ENCODE results near the gene QSOX1.

Gene QSOX1

DNA sequence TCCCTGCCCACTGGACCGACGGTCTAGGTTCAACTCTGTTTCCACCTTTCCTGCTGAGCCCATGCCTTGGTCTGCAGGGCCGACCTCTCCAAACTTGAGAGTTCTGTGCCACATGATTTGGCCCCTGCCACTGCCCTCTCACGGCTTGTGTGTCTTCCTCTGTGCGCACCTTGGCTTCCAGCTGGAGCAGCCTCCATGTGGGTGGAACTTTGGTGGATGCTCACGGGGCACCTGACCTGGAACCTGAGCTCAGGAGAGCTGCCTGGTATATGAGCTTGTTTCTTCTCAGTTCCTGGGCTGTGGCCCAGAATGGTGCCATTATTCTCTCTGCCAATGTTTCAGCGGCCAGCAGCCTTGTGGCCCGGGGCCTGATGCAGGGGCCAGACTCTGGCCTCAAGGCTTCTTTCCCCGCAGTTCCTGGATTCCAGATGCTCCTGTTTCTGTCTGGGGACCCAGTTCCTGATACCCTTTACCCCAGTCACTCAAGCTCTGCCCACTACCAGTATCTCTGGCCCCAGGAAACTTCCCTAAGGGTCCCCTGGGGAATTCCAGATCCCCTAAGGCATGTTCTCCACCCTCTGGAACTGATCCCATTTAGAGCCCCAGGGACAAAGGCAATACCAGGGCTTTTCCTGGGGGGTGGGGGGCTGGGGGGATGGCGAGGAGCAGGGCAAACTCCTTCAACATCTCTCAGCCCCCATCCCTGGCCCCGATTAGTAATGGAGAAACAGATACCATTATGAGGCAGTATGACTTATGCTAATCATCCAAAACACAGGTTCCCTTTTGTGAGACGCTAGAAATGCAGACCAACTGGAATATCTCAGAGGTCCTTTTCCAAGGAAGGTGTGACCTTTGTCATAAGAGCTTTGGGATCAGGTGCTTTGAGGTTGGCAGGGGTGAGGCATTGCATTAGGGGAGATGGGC is 11.1 kb downstream of the QSOX1 start:
- H3K4me1 ChIP-seq (ENCODE audit: insufficient read depth, low read length): no peaks in the 10 kb centered on the region
- H3K27ac ChIP-seq (ENCODE audit: low read depth, low read length): no peak overlapping the region
- no peaks in the 10 kb centered on the region for H3K27me3 ChIP-seq (ENCODE audit: control insufficient read depth in 1 of 2, insufficient read depth in 2 of 2, low read length in 2 of 2)
- H3K36me3 ChIP-seq (ENCODE audit: insufficient read depth, low read length): peaks cover 16% of the 10 kb centered on the region
- no peak overlapping the region for H3K4me3 ChIP-seq (ENCODE audit: low read depth in 1 of 2, low read length in 2 of 2)
- no peak overlapping the region for H3K9ac ChIP-seq (ENCODE audit: low read length)
- H3K9me3 ChIP-seq (ENCODE audit: low read length): no peaks in the 10 kb centered on the region

DNA sequence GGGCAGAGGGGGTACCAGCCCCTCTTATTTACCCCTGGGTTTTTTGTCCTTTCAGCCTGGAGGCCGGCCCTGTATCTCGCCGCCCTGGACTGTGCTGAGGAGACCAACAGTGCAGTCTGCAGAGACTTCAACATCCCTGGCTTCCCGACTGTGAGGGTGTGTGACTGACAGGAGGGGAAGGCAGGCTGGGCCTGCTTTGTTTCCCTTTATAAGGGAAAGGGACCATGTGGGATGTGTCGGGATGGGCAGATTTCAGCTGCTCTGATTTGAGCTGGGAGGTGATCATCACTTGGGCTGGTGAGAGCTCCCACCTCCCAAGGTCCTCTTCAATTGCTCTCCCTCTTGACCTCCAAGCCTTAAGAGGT is 11.7 kb downstream of the QSOX1 start:
- Histone ChIP-seq H3K27ac (ENCODE audit: low read depth, low read length) (no peak overlapping the region), H3K27me3 (ENCODE audit: control insufficient read depth in 1 of 2, insufficient read depth in 2 of 2, low read length in 2 of 2) (no peaks in the 10 kb centered on the region), H3K9ac (ENCODE audit: low read length) (no peak overlapping the region), H3K4me3 (ENCODE audit: low read depth in 1 of 2, low read length in 2 of 2) (no peak overlapping the region), H3K9me3 (ENCODE audit: low read length) (no peaks in the 10 kb centered on the region), H3K36me3 (ENCODE audit: insufficient read depth, low read length) (peaks cover 16% of the 10 kb centered on the region), H3K4me1 (ENCODE audit: insufficient read depth, low read length) (no peaks in the 10 kb centered on the region)

DNA sequence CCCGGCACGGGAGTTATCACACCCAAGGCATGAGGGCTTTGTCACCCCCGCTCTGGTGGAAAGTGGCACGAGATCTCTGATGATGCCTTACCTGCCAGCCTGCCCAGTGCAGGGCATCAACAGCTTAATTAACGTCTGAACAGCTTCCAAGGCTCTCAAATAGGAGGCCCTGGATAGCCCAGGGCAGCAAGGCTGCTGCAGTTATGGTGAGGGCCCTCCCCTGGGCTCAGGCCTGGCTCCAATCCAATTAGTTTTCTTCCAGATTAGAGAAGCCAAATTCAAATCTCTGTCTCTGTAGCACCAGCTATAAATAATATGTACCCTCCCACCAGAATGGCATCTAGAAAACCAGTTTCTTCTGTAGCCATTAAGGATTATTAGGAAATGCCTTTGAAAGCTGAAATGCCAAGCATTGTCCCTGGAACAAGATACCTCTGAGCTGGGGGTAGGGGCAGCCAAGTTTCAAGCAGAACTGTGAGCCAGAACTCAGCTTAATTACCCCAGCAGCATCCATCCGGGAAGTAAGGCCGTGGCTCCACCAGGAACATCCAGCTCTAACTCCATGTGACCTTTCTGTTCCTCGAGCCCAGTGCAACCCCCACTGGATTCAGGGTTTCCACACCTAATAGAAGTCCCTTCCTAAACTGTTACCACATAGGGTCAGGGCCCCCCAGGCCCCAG is 12.5 kb downstream of the QSOX1 start:
- H3K9me3 ChIP-seq (ENCODE audit: low read length): no peaks in the 10 kb centered on the region
- H3K9ac ChIP-seq (ENCODE audit: low read length): no peak overlapping the region
- no peak overlapping the region for H3K4me3 ChIP-seq (ENCODE audit: low read depth in 1 of 2, low read length in 2 of 2)
- H3K27me3 ChIP-seq (ENCODE audit: control insufficient read depth in 1 of 2, insufficient read depth in 2 of 2, low read length in 2 of 2): no peaks in the 10 kb centered on the region
- H3K27ac ChIP-seq (ENCODE audit: low read depth, low read length): no peak overlapping the region
- H3K36me3 ChIP-seq (ENCODE audit: insufficient read depth, low read length): peaks cover 16% of the 10 kb centered on the region
- H3K4me1 ChIP-seq (ENCODE audit: insufficient read depth, low read length): no peaks in the 10 kb centered on the region

DNA sequence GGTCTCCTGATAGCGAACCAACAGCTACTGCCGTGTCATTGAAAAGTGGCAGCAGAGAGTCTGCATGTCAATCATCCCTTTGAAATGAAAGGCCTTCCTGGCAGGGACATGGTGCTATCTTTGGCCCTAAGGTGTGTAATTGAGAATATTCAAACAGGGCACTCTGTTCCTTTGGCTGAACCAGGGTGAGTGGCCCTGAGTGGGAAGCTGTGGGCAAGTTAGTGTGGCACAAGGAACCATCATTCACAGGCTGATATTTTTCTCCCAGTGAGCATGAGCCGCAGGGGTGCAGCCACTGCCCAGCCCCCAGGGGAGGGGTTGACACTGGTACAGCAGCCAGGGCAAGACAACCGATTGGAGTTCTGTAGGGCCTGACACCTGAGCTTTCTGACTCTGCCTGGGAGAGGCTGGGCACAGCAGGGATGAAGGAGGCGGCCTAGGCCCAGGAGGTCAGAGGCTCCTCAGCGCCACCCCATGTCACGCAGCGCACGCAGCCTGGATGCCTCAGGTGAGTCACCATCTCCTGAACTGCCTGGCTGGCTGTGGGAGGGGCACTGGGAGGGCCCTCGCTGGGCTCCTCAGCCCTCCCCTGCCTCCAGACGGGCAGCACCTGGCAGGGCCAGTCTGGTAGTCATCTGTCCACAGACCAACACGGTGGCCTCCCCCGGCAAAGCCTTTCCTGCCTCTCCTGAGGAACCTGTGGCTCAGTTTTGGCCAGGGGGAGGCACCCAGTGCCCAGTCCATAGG is 13.2 kb downstream of the QSOX1 start:
- peaks cover 16% of the 10 kb centered on the region for H3K36me3 ChIP-seq (ENCODE audit: insufficient read depth, low read length)
- H3K27me3 ChIP-seq (ENCODE audit: control insufficient read depth in 1 of 2, insufficient read depth in 2 of 2, low read length in 2 of 2): no peaks in the 10 kb centered on the region
- no peak overlapping the region for H3K4me3 ChIP-seq (ENCODE audit: low read depth in 1 of 2, low read length in 2 of 2)
- H3K9ac ChIP-seq (ENCODE audit: low read length): no peak overlapping the region
- no peaks in the 10 kb centered on the region for H3K9me3 ChIP-seq (ENCODE audit: low read length)
- H3K4me1 ChIP-seq (ENCODE audit: insufficient read depth, low read length): no peaks in the 10 kb centered on the region
- no peak overlapping the region for H3K27ac ChIP-seq (ENCODE audit: low read depth, low read length)

DNA sequence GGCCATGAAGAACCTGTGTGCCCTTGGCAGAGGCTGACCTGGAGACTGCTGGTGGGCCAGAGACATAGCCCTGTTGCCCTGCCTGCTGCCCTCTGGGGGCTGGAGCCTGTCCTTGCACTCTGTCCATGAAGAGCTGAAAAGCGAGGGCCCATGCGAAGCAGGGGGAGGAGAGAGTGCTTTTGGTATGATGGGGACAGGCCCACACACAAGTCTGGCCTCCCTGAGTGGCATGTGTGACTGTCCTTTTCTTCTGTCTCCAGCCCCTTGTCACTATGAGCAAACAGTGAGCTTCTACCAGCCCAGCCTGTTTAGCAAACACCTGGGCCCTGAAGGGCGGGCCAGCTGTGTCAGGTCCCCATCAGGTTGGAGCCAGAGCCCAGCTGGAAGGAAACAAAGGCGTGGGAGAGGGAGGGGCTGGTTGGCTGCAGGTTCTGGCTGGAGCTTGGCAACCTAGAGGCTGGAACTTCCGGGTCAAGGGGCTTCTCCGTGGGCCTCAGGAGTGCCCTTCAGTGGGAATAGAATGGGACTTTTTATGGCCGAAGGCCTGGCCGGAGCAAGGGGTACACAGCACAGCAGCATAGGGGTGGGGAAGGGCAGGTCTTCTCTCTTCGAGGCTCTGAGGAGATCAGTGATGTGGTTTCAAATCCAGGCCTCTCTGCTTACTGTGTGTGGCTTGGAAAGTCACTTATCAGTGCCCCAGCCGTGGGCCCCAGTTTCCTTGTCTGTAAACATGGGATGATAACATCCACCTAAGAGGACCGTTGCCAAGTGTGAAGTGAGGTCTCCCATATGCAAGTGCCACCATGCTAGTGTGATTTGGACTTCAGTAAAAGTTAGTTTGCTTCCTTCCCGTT is 14.3 kb downstream of the QSOX1 start:
- Histone ChIP-seq H3K4me1 (ENCODE audit: insufficient read depth, low read length) (peaks cover 8% of the 10 kb centered on the region), H3K36me3 (ENCODE audit: insufficient read depth, low read length) (peaks cover 16% of the 10 kb centered on the region), H3K9me3 (ENCODE audit: low read length) (no peaks in the 10 kb centered on the region), H3K27ac (ENCODE audit: low read depth, low read length) (no peak overlapping the region), H3K27me3 (ENCODE audit: control insufficient read depth in 1 of 2, insufficient read depth in 2 of 2, low read length in 2 of 2) (no peaks in the 10 kb centered on the region), H3K9ac (ENCODE audit: low read length) (no peak overlapping the region), H3K4me3 (ENCODE audit: low read depth in 1 of 2, low read length in 2 of 2) (no peak overlapping the region)

DNA sequence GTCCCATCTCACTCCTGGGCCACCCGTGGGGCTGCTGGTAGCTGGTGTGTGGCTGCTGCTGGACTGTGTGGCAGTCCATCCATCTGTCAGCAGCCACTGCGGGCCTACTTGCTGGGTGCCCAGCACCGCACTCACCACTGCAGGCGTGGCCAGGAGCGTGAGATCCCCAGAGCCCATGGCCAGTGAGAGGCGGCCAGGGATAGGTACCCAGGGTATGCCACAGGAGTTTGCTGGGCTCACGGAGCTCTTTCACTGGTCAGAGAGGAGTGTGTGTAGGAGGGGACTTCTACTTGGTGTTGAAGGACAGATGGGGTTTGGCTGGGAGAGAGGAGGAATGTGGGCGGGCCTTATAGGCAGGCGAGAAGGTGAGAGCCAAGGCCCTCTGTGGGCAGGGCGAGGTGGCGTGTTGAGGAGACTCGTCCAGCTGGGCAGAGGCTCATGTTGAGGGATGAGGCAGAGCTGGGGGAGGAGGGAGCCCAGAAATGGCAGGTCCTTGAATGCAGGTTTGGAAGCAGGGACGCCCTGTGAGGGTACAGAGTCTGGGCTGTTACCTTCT is 15.0 kb downstream of the QSOX1 start:
- Histone ChIP-seq H3K36me3 (ENCODE audit: insufficient read depth, low read length) (peaks cover 16% of the 10 kb centered on the region), H3K9me3 (ENCODE audit: low read length) (no peaks in the 10 kb centered on the region), H3K27me3 (ENCODE audit: control insufficient read depth in 1 of 2, insufficient read depth in 2 of 2, low read length in 2 of 2) (no peaks in the 10 kb centered on the region), H3K4me3 (ENCODE audit: low read depth in 1 of 2, low read length in 2 of 2) (no peak overlapping the region), H3K27ac (ENCODE audit: low read depth, low read length) (no peak overlapping the region), H3K4me1 (ENCODE audit: insufficient read depth, low read length) (peaks cover 15% of the 10 kb centered on the region), H3K9ac (ENCODE audit: low read length) (no peak overlapping the region)

DNA sequence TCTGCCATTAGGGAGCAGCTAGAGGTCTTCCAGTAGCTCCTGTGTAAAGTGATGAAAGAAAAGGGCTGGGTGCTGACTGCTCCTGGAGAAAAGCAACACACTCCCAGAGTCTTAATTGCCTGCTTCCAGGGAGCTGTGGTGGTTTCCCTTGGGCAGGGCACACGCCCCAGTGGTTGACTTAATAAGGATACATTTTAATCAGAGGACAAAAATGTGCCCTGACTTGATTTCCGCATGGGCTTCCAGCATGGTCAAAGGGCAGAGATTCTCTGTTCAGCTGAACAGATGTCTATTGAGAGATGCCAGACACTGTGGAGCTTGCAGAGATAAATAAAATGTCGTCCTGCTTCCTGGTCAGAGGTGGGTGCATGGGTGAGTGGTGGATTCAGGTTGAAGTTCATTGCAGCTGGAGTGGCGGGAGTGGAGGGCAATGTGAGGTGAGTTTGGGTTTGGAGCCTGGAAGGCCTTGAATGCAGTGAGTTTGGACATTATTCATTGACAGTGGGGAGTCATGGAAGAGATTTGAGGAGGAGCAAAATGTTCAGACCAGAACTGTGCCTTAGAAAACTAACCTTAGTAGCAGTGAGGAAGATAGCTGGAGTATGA is 16.0 kb downstream of the QSOX1 start:
- Histone ChIP-seq H3K36me3 (ENCODE audit: insufficient read depth, low read length) (peaks cover 16% of the 10 kb centered on the region), H3K27ac (ENCODE audit: low read depth, low read length) (no peak overlapping the region), H3K4me3 (ENCODE audit: low read depth in 1 of 2, low read length in 2 of 2) (no peak overlapping the region), H3K9me3 (ENCODE audit: low read length) (no peaks in the 10 kb centered on the region), H3K27me3 (ENCODE audit: control insufficient read depth in 1 of 2, insufficient read depth in 2 of 2, low read length in 2 of 2) (no peaks in the 10 kb centered on the region), H3K9ac (ENCODE audit: low read length) (no peak overlapping the region), H3K4me1 (ENCODE audit: insufficient read depth, low read length) (peaks cover 16% of the 10 kb centered on the region)

DNA sequence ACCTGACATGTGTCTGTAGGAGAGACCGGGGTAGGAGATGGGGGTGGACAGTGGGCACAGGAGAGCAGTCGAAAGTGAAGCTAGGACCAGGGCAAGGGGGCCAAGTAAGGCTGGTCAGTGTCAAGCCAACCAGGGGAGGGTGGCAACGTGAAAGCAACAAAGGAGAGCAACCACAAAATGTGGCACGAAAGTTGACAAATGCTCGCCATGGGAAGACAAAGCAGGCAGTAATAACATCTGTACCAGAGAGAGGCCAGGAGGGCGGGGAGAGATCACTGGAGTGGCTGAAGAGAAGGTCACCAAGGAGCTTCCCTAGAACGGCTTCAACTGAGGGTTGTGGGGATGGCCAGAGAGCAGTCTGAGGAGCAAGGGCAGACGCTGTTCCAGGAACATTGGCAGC is 17.0 kb downstream of the QSOX1 start:
- Histone ChIP-seq H3K9ac (ENCODE audit: low read length) (no peak overlapping the region), H3K9me3 (ENCODE audit: low read length) (no peaks in the 10 kb centered on the region), H3K27me3 (ENCODE audit: control insufficient read depth in 1 of 2, insufficient read depth in 2 of 2, low read length in 2 of 2) (no peaks in the 10 kb centered on the region), H3K4me1 (ENCODE audit: insufficient read depth, low read length) (peaks cover 16% of the 10 kb centered on the region), H3K4me3 (ENCODE audit: low read depth in 1 of 2, low read length in 2 of 2) (no peak overlapping the region), H3K27ac (ENCODE audit: low read depth, low read length) (no peak overlapping the region), H3K36me3 (ENCODE audit: insufficient read depth, low read length) (peaks cover 16% of the 10 kb centered on the region)

DNA sequence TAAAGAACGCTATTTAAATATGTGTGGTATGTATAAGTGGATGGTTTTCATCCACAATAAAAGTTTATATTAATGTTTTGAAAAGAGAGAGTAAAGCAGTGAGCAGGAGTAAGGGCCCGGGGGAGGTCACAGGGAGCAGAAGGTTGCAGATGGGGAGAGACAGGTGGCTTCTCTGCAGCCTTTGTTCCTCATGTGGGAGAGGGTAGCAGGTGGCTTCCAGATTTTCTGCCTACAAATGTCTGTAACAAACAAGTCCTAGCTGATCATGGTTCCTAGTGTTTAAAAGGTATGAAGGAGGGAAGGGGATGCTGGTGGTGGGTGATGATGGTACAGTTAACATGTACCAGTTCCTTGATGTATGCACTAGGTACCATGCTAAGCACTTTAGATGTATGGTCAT is 18.8 kb downstream of the QSOX1 start:
- Histone ChIP-seq H3K4me3 (ENCODE audit: low read depth in 1 of 2, low read length in 2 of 2) (no peak overlapping the region), H3K36me3 (ENCODE audit: insufficient read depth, low read length) (peaks cover 10% of the 10 kb centered on the region), H3K4me1 (ENCODE audit: insufficient read depth, low read length) (peaks cover 17% of the 10 kb centered on the region), H3K27ac (ENCODE audit: low read depth, low read length) (no peak overlapping the region), H3K9ac (ENCODE audit: low read length) (no peak overlapping the region), H3K27me3 (ENCODE audit: control insufficient read depth in 1 of 2, insufficient read depth in 2 of 2, low read length in 2 of 2) (no peaks in the 10 kb centered on the region), H3K9me3 (ENCODE audit: low read length) (no peaks in the 10 kb centered on the region)

DNA sequence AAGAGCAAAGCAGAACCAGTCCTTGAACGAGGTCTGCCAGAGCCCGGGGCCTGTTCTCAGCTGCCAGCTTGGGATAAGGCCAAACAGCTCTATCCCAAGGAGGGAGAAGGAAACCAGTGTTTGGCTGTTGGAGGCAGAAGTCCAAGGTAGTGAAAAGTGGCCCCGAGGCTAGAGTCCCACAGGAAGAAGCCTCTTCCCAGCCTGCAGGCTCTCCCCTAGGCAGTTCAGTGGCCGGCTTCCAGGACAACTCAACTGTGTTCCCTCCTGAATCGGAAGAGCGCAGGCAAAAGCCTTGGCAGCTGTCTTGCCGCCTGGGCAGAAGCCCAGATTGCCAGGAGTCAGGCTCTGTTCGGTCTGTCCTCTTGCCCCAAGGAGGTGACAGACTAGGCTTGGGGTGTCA is 19.3 kb downstream of the QSOX1 start:
- H3K4me3 ChIP-seq (ENCODE audit: low read depth in 1 of 2, low read length in 2 of 2): no peak overlapping the region
- no peak overlapping the region for H3K9ac ChIP-seq (ENCODE audit: low read length)
- H3K27me3 ChIP-seq (ENCODE audit: control insufficient read depth in 1 of 2, insufficient read depth in 2 of 2, low read length in 2 of 2): no peaks in the 10 kb centered on the region
- no peaks in the 10 kb centered on the region for H3K9me3 ChIP-seq (ENCODE audit: low read length)
- H3K36me3 ChIP-seq (ENCODE audit: insufficient read depth, low read length): peaks cover 6% of the 10 kb centered on the region
- peak overlapping the region; percentile 63 for H3K27ac ChIP-seq (ENCODE audit: low read depth, low read length)
- peaks cover 19% of the 10 kb centered on the region for H3K4me1 ChIP-seq (ENCODE audit: insufficient read depth, low read length)
